ENCODE data around the gene TRIM41.

- TF ChIP-seq JUND (CRISPR knock-in tag; IDR thresholded peaks at IDR 0.05) = no peak
- no peak for TF ChIP-seq CREM (IDR thresholded peaks at IDR 0.05)
- TF ChIP-seq CREM (CRISPR knock-in tag; IDR thresholded peaks at IDR 0.05) = no peak
- no peak for TF ChIP-seq EP300 (IDR thresholded peaks at IDR 0.05; ENCODE audit: low read depth in 2 of 2, low read length in 2 of 2)
- no peak for TF ChIP-seq EP300 (CRISPR knock-in tag; IDR thresholded peaks at IDR 0.05; ENCODE audit: borderline replicate concordance)
- TF ChIP-seq SAFB2 (CRISPR knock-in tag; IDR thresholded peaks at IDR 0.05; ENCODE audit: borderline replicate concordance, low read depth) = no peak
- no peak for TF ChIP-seq ZNF121 (CRISPR knock-in tag; IDR thresholded peaks at IDR 0.05)
- no peak for TF ChIP-seq HDAC2 (CRISPR knock-in tag; IDR thresholded peaks at IDR 0.05)
Observed at GRCh38 chr5:181231432-181231831, 8.4 kb downstream of the TRIM41 start.
